ENCODE results near the gene MB21D2.
A peak's percentile ranks its signal among the peaks of the same experiment; 100 is the strongest.

Gene MB21D2

DNA sequence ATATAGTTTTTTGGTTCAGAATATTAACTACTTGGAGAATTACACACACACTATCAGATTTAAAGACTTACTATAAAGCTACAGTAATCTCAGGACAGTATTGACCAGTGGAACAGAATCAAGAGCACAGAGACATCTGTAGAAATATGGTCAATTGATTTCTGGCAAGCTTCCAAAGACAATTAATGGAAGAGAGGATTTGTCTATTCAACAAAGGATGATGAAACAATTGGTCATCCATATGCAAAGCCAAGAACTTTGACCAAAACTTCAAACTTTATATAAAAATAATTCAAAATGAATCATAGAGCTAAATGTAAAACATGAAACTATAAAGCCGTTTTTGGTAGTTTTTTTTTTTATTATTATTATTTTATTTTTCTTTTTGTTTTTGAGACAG lies 29.8 kb upstream of the MB21D2 start:
- no peak overlapping the region for H3K4me3 ChIP-seq (ENCODE audit: low read length)
- TF ChIP-seq, protein P1, sequence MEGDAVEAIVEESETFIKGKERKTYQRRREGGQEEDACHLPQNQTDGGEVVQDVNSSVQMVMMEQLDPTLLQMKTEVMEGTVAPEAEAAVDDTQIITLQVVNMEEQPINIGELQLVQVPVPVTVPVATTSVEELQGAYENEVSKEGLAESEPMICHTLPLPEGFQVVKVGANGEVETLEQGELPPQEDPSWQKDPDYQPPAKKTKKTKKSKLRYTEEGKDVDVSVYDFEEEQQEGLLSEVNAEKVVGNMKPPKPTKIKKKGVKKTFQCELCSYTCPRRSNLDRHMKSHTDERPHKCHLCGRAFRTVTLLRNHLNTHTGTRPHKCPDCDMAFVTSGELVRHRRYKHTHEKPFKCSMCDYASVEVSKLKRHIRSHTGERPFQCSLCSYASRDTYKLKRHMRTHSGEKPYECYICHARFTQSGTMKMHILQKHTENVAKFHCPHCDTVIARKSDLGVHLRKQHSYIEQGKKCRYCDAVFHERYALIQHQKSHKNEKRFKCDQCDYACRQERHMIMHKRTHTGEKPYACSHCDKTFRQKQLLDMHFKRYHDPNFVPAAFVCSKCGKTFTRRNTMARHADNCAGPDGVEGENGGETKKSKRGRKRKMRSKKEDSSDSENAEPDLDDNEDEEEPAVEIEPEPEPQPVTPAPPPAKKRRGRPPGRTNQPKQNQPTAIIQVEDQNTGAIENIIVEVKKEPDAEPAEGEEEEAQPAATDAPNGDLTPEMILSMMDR (conservative IDR thresholded peaks at IDR 0.05; ENCODE audit: low read length): no peak
- DNase-seq (ENCODE audit: low read depth): no peak

- DNase-seq (ENCODE audit: low read depth): peak; percentile 20
- TF ChIP-seq, protein P1 (conservative IDR thresholded peaks at IDR 0.05; ENCODE audit: low read length): no peak
- H3K4me3 ChIP-seq (ENCODE audit: low read length): no peak overlapping the region
These were observed 25.7 kb upstream of the MB21D2 start for GRCh38 chr3:192943393-192943792.

DNA sequence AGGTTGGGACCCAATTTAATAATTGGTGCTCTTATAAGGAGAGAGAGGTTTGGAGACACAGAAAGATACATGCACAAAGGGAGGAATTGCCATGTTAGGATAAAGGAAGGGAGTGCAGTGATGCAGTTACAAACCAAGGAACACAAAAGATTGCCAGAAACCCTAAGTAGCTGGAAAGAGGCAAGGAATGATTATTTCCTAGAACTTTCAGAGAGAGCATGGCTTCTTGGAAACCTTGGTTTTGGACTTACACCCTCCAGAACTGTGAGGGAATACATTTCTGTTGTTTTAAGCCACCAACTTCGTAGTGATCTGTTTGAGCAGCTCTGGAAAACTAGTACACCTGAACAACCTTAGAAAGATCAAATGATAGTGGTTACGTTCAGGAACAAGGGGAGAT lies 25.0 kb upstream of the MB21D2 start:
- H3K4me3 ChIP-seq (ENCODE audit: low read length): no peak overlapping the region
- TF ChIP-seq, protein P1 (conservative IDR thresholded peaks at IDR 0.05; ENCODE audit: low read length): no peak
- DNase-seq (ENCODE audit: low read depth): no peak

DNA sequence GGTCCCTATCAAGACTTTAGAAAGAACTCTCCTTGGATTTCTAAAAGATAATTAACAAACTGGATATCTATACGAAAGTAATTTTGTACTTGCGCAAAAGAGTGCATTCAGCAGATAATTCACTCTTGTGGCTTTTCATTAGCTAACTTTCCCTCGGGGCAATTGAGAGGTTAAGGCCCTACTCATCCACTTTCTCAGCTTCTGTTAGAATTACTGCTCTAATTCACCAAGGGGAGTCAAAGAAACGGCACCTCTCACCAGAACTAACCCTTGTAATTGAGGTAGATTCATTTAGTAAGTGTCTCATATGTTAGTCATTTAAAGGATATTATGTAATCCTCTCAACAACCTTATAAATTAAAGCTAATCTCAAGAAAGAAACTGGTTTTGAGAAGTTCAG lies 22.5 kb upstream of the MB21D2 start:
- no peak for DNase-seq (ENCODE audit: low read depth)
- no peak overlapping the region for H3K4me3 ChIP-seq (ENCODE audit: low read length)
- TF ChIP-seq, protein P1 (conservative IDR thresholded peaks at IDR 0.05; ENCODE audit: low read length): no peak

- no peak for DNase-seq (ENCODE audit: low read depth)
- H3K4me3 ChIP-seq (ENCODE audit: low read length): no peak overlapping the region
These were observed 17.8 kb upstream of the MB21D2 start for GRCh38 chr3:192935441-192935840.

DNA sequence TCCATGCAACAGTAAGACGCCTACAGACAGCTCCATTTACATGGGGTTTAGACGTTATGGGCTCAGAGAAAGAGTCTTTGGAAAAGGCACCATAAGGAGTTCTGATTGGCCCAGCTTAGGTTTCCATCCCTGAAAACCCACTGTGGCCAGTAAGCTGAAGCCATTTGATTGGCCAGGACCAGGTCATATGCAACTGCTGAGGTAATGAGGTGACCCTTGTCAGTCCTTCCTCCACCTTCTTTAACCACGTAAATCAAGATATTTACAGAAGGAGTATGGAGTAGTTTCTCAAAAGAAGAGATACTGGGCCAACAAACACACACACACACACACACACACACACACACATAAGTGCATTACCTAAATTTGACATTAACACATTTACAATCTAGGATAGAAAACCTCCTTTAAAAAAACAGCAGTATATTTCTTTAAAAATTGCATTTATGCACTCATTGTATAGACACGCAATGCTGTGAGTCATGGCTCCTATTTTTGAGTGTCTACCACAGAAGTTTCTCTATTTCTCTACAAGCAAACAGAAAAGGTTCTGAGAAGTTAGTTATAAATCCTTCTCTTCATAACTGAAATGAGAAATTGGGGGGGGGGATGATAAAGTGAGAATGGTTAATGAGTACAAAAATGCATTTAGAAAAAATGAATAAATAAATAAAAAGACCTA lies 16.3 kb upstream of the MB21D2 start:
- no peak for DNase-seq (ENCODE audit: low read depth)
- TF ChIP-seq, protein P1 (conservative IDR thresholded peaks at IDR 0.05; ENCODE audit: low read length): no peak
- H3K4me3 ChIP-seq (ENCODE audit: low read length): no peak overlapping the region

More at GRCh38 chr3:192935441-192935840, 17.8 kb upstream of the MB21D2 start:
- TF ChIP-seq, protein P1 (conservative IDR thresholded peaks at IDR 0.05; ENCODE audit: low read length): no peak

- DNase-seq (ENCODE audit: low read depth): no peak
- TF ChIP-seq, protein P1 (conservative IDR thresholded peaks at IDR 0.05; ENCODE audit: low read length): no peak
- no peak overlapping the region for H3K4me3 ChIP-seq (ENCODE audit: low read length)
These were observed 15.6 kb upstream of the MB21D2 start for GRCh38 chr3:192933259-192933658.

Measured in AG10803 (cell line).